GM12878 (cell line): ENCODE measurements around the gene TTC9B. TPM values are rescaled to one million over a fixed set of nuclear protein-coding genes. Genes with fewer than 3 reads are reported as not detected.

Source experiments
- CHD2 ChIP-seq: IDR thresholded peaks from 2 replicates; pipeline ENCODE4 v1.6.1; 2011; ENCODE audit warnings: low read depth, low read length, improper control_type of control experiment, borderline replicate concordance
- GATAD2B ChIP-seq: fragments of 450-650 bp; conservative IDR thresholded peaks from 2 replicates; pipeline ENCODE4 v1.6.1; 2017; ENCODE audit warnings: low read depth, mild to moderate bottlenecking, moderate library complexity
- IRF4 ChIP-seq: IDR thresholded peaks from 2 replicates; pipeline ENCODE4 v1.6.1; 2011; ENCODE audit warnings: low read depth, low read length
- KAT2A ChIP-seq: conservative IDR thresholded peaks from 2 replicates; pipeline ENCODE4 v1.6.1; 2011; ENCODE audit warnings: low read depth, low read length; ENCODE audit not compliant: control insufficient read depth
- PAX5 ChIP-seq: IDR thresholded peaks from 2 replicates; pipeline ENCODE4 v1.6.1; 2011; ENCODE audit warnings: low read depth, low read length, borderline replicate concordance
- RBBP5 ChIP-seq: fragments of 200-600 bp; sonication (generic); conservative IDR thresholded peaks from 2 replicates; pipeline ENCODE4 v1.6.1; 2016
- RFX5 ChIP-seq: IDR thresholded peaks from 2 replicates; pipeline ENCODE4 v1.6.1; 2011; ENCODE audit warnings: low read depth, low read length, improper control_type of control experiment
- SIN3A ChIP-seq: IDR thresholded peaks from 2 replicates; pipeline ENCODE4 v1.6.1; 2012; ENCODE audit warnings: low read depth, low read length, improper control_type of control experiment
- SUPT20H ChIP-seq: IDR thresholded peaks from 2 replicates; pipeline ENCODE4 v1.6.1; 2011; ENCODE audit warnings: low read depth, mild to moderate bottlenecking, low read length, moderate library complexity, borderline replicate concordance; ENCODE audit not compliant: control insufficient read depth
- TARDBP ChIP-seq: IDR thresholded peaks from 2 replicates; pipeline ENCODE4 v1.6.1; 2016; ENCODE audit warnings: borderline replicate concordance
- TCF3 ChIP-seq: IDR thresholded peaks from 2 replicates; pipeline ENCODE4 v1.6.1; 2012; ENCODE audit warnings: low read depth, mild to moderate bottlenecking, low read length, borderline replicate concordance; ENCODE audit not compliant: insufficient read depth
- polyA plus RNA-seq, 11 experiments: library from polyadenylated mRNA; depleted of rRNA in 4 of 11; unstranded in 6 of 11; stranded (reverse) in 5 of 11; fragments of >200 nt; fragmentation: Nextera tagmentation in 4 of 11; fragmentation: Illumina TruSeq in 1 of 11; extraction: Ambion mirVana in 4 of 11; extraction: Trizol in 1 of 11; gene quantifications; 1 replicate in 1 of 11; 2 replicates in 10 of 11; pipeline versions ENCODE4 v1.2.1 to v1.2.3, GENCODE V29; 2011 to 2016; ENCODE audit warnings: inconsistent platforms in 2 of 11, missing spikeins in 2 of 11, low read depth in 1 of 11
- total RNA-seq, 4 experiments: library from RNA; depleted of rRNA in 3 of 4; stranded (reverse); fragments of >200 nt in 3 of 4; fragmentation: Illumina TruSeq in 1 of 4; extraction: Trizol in 1 of 4; gene quantifications; 2 replicates each; pipeline versions ENCODE4 v1.2.1 to v1.2.3, GENCODE V29; 2013 to 2021
- TF ChIP-seq, protein P1 (sequence below): fragments of 450-650 bp; IDR thresholded peaks from 2 replicates; pipeline ENCODE4 v1.6.1; 2017; ENCODE audit warnings: borderline replicate concordance
- TF ChIP-seq, protein P2 (sequence below): fragments of 450-650 bp; IDR thresholded peaks from 2 replicates; pipeline ENCODE4 v1.6.1; 2017; ENCODE audit warnings: mild to moderate bottlenecking, moderate library complexity
- TF ChIP-seq, protein P3 (sequence below): IDR thresholded peaks from 2 replicates; pipeline ENCODE4 v1.6.1; 2012; ENCODE audit warnings: low read depth, low read length, improper control_type of control experiment
- TF ChIP-seq, protein P4 (sequence below): fragments of 450-650 bp; IDR thresholded peaks from 2 replicates; pipeline ENCODE4 v1.6.1; 2016; ENCODE audit warnings: mild to moderate bottlenecking, moderate library complexity, borderline replicate concordance
- TF ChIP-seq, protein P5 (sequence below): IDR thresholded peaks from 2 replicates; pipeline ENCODE4 v1.6.1; 2012; ENCODE audit warnings: low read depth, low read length, improper control_type of control experiment
- TF ChIP-seq, protein P6 (sequence below): IDR thresholded peaks from 2 replicates; pipeline ENCODE4 v1.6.1; 2012; ENCODE audit warnings: low read depth, low read length, improper control_type of control experiment

The TTC9B gene
- total and polyA plus RNA-seq, 10 of the 15 experiments (the other 5 are each of a cell fraction or from before 2014, with no cell fraction given): 0.04 to 0.14 (median 0.10) TPM; not detected in 7

DNA sequence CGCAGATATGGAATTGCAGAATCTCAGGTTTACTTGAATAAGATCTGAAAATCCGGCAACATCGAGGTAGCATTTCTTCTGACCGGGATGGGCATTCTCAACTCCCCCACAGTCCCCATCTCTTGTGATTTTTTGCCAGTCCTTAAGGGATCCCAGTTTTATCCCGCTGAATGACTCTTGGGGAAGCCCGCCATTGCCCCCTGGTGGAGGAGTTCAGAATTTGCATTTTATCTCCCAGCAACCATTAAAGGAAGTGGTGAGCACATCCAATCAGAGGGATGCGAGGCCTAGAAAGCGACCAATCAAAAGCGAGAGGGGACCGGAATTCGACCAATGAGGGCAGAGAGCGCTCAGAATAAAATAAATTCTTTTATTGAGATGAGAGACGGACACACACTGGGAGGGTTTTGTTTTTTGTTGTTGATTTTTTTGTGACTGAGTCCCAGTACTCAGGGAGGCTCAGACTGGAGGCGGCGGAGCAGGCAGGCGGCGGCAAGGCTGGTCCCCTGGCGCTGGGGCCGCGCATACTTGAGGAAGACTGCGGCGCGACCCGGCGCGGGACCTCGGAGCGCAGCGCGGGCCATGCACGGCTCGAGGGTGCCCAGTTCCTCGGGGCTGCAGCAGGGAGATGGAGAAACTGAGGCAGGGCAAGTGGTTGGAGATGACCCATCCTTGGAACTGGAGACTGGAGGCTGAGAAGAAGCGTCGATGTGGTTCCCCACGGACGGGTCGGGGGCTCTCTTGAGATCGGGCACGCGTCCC lies 3.9 kb upstream of the TTC9B start (continued):
- TF ChIP-seq SIN3A: no peak
- TF ChIP-seq CHD2: peak; percentile 85; the same call in 1 of the 2 replicates
- TF ChIP-seq, protein P1, sequence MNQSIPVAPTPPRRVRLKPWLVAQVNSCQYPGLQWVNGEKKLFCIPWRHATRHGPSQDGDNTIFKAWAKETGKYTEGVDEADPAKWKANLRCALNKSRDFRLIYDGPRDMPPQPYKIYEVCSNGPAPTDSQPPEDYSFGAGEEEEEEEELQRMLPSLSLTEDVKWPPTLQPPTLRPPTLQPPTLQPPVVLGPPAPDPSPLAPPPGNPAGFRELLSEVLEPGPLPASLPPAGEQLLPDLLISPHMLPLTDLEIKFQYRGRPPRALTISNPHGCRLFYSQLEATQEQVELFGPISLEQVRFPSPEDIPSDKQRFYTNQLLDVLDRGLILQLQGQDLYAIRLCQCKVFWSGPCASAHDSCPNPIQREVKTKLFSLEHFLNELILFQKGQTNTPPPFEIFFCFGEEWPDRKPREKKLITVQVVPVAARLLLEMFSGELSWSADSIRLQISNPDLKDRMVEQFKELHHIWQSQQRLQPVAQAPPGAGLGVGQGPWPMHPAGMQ: no peak
- no peak for TF ChIP-seq PAX5
- TF ChIP-seq, protein P2, sequence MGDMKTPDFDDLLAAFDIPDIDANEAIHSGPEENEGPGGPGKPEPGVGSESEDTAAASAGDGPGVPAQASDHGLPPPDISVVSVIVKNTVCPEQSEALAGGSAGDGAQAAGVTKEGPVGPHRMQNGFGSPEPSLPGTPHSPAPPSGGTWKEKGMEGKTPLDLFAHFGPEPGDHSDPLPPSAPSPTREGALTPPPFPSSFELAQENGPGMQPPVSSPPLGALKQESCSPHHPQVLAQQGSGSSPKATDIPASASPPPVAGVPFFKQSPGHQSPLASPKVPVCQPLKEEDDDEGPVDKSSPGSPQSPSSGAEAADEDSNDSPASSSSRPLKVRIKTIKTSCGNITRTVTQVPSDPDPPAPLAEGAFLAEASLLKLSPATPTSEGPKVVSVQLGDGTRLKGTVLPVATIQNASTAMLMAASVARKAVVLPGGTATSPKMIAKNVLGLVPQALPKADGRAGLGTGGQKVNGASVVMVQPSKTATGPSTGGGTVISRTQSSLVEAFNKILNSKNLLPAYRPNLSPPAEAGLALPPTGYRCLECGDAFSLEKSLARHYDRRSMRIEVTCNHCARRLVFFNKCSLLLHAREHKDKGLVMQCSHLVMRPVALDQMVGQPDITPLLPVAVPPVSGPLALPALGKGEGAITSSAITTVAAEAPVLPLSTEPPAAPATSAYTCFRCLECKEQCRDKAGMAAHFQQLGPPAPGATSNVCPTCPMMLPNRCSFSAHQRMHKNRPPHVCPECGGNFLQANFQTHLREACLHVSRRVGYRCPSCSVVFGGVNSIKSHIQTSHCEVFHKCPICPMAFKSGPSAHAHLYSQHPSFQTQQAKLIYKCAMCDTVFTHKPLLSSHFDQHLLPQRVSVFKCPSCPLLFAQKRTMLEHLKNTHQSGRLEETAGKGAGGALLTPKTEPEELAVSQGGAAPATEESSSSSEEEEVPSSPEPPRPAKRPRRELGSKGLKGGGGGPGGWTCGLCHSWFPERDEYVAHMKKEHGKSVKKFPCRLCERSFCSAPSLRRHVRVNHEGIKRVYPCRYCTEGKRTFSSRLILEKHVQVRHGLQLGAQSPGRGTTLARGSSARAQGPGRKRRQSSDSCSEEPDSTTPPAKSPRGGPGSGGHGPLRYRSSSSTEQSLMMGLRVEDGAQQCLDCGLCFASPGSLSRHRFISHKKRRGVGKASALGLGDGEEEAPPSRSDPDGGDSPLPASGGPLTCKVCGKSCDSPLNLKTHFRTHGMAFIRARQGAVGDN: no peak
- TF ChIP-seq, protein P3, sequence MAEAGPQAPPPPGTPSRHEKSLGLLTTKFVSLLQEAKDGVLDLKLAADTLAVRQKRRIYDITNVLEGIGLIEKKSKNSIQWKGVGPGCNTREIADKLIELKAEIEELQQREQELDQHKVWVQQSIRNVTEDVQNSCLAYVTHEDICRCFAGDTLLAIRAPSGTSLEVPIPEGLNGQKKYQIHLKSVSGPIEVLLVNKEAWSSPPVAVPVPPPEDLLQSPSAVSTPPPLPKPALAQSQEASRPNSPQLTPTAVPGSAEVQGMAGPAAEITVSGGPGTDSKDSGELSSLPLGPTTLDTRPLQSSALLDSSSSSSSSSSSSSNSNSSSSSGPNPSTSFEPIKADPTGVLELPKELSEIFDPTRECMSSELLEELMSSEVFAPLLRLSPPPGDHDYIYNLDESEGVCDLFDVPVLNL: peak; percentile 93
- peak; percentile 97 for TF ChIP-seq RFX5
- TF ChIP-seq, protein P4, sequence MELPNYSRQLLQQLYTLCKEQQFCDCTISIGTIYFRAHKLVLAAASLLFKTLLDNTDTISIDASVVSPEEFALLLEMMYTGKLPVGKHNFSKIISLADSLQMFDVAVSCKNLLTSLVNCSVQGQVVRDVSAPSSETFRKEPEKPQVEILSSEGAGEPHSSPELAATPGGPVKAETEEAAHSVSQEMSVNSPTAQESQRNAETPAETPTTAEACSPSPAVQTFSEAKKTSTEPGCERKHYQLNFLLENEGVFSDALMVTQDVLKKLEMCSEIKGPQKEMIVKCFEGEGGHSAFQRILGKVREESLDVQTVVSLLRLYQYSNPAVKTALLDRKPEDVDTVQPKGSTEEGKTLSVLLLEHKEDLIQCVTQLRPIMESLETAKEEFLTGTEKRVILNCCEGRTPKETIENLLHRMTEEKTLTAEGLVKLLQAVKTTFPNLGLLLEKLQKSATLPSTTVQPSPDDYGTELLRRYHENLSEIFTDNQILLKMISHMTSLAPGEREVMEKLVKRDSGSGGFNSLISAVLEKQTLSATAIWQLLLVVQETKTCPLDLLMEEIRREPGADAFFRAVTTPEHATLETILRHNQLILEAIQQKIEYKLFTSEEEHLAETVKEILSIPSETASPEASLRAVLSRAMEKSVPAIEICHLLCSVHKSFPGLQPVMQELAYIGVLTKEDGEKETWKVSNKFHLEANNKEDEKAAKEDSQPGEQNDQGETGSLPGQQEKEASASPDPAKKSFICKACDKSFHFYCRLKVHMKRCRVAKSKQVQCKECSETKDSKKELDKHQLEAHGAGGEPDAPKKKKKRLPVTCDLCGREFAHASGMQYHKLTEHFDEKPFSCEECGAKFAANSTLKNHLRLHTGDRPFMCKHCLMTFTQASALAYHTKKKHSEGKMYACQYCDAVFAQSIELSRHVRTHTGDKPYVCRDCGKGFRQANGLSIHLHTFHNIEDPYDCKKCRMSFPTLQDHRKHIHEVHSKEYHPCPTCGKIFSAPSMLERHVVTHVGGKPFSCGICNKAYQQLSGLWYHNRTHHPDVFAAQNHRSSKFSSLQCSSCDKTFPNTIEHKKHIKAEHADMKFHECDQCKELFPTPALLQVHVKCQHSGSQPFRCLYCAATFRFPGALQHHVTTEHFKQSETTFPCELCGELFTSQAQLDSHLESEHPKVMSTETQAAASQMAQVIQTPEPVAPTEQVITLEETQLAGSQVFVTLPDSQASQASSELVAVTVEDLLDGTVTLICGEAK: peak; percentile 34; the same call in 1 of the 2 replicates
- TF ChIP-seq, protein P5, sequence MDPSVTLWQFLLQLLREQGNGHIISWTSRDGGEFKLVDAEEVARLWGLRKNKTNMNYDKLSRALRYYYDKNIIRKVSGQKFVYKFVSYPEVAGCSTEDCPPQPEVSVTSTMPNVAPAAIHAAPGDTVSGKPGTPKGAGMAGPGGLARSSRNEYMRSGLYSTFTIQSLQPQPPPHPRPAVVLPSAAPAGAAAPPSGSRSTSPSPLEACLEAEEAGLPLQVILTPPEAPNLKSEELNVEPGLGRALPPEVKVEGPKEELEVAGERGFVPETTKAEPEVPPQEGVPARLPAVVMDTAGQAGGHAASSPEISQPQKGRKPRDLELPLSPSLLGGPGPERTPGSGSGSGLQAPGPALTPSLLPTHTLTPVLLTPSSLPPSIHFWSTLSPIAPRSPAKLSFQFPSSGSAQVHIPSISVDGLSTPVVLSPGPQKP: no peak
- no peak for TF ChIP-seq GATAD2B
- TF ChIP-seq KAT2A: no peak
- no peak for TF ChIP-seq RBBP5
- TF ChIP-seq, protein P6, sequence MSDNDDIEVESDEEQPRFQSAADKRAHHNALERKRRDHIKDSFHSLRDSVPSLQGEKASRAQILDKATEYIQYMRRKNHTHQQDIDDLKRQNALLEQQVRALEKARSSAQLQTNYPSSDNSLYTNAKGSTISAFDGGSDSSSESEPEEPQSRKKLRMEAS: no peak
- no peak for TF ChIP-seq IRF4
- TF ChIP-seq TARDBP: no peak
- no peak for TF ChIP-seq SUPT20H
- no peak for TF ChIP-seq TCF3
